Measurements from ENCODE around the gene PIK3CG. TPM values are rescaled to one million over a fixed set of nuclear protein-coding genes. Genes with fewer than 3 reads are reported as not detected.
"Not testable (repeated sequence)": the region's sequence is repeated elsewhere in the genome, so short reads cannot be mapped to it uniquely, and the experiment has no call there.

The PIK3CG gene
- total RNA-seq, 1 experiment from 2014 or later = 0.84 TPM

DNA sequence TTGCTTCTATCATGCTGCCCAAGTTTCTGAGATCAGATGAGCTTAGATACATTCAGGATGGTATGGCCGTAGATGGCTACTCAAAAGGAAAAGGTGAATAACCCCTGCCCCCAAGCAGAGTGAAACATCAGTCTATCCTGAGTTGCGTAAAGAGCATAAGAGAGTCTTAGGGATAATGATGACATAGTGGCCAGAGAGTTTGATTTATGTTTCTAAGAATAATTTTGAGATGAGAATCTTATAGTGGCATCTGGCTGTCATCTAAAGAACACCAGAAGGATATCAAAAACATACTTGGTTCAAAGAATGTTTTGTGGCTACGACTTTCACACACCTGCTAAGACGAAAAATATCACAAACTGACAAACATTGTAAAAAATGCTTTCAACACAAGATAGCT is 20.6 kb downstream of the PIK3CG start:
- H3K27ac ChIP-seq = no peak overlapping the region
- no peak for DNase-seq (ENCODE audit: low read depth in 1 of 2, low spot score in 2 of 2)
- H3K4me1 ChIP-seq (replicated peaks) = no peaks in the 10 kb centered on the region
- H3K36me3 ChIP-seq = no peaks in the 10 kb centered on the region
- H3K27me3 ChIP-seq (replicated peaks) = no peaks in the 10 kb centered on the region
- no peak overlapping the region for H3K4me3 ChIP-seq
- no peaks in the 10 kb centered on the region for H3K9me3 ChIP-seq (replicated peaks)

DNA sequence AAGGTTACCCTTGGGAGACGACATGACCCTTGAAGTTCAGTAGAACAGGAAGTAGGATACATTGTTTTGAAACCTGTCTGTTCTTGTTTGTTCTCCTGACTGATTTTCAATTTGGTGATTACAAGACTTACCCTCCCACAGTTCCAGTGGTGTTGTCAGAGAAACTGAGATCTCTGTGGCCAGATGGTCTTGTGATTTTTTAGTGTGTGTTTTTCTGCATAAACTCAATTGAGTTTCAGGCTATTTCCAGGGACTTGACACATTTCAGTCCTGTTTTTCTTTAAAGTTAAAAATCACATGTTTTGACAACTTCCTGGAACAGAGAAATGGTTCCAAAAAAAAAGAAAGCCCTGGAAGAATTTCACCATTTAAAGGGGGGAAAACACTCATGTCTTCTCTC is 22.3 kb downstream of the PIK3CG start:
- H3K36me3 ChIP-seq = no peaks in the 10 kb centered on the region
- H3K27me3 ChIP-seq (replicated peaks) = no peaks in the 10 kb centered on the region
- H3K4me3 ChIP-seq = no peak overlapping the region
- H3K4me1 ChIP-seq (replicated peaks) = no peaks in the 10 kb centered on the region
- no peaks in the 10 kb centered on the region for H3K9me3 ChIP-seq (replicated peaks)
- no peak for DNase-seq (ENCODE audit: low read depth in 1 of 2, low spot score in 2 of 2)
- no peak overlapping the region for H3K27ac ChIP-seq

DNA sequence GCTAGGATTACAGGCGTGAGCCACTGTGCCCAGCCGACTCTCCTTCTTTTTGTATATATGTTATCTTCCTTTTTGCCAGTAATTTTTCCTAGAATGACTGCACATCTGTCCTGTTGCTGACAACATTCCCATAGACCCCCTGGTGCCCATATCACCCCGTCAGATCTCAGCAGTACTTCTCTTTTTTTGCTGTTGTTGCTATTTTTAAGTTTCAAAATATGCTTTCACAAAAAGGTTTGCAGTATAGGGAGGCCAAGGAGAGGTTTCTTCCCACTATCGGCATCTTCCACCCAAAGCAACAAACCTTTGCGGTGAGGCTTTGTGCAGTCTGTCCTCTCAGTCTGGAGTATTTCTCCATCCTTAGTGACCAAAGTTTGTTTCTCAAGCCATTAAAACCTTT is 23.1 kb downstream of the PIK3CG start:
- Histone ChIP-seq H3K27ac (no peak overlapping the region), H3K27me3 (replicated peaks) (no peaks in the 10 kb centered on the region), H3K9me3 (replicated peaks) (no peaks in the 10 kb centered on the region), H3K4me1 (replicated peaks) (no peaks in the 10 kb centered on the region), H3K36me3 (no peaks in the 10 kb centered on the region), H3K4me3 (no peak overlapping the region)
- no peak for DNase-seq (ENCODE audit: low read depth in 1 of 2, low spot score in 2 of 2)

DNA sequence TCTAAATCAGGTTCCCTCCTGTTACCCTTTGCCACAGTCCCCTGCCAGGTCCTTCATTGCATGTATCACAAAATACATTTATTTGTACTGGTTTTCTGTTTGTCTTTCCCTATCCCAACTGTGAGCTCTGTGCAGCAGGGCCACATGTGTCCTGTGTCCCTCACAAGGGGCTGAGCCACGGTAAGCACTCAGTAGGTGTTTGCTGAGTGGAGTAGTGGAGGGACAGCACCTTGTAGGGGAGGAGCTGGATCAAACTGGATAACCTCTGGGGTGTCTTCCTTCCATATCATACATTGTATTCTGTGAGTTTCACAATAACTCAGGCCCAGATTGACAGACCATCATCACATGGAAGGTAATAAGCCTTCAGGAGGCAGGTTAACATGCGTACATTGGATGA is 25.9 kb downstream of the PIK3CG start:
- Histone ChIP-seq H3K36me3 (no peaks in the 10 kb centered on the region), H3K27ac (no peak overlapping the region), H3K9me3 (replicated peaks) (no peaks in the 10 kb centered on the region), H3K4me1 (replicated peaks) (no peaks in the 10 kb centered on the region), H3K27me3 (replicated peaks) (no peaks in the 10 kb centered on the region), H3K4me3 (no peak overlapping the region)
- DNase-seq (ENCODE audit: low read depth in 1 of 2, low spot score in 2 of 2) = no peak

DNA sequence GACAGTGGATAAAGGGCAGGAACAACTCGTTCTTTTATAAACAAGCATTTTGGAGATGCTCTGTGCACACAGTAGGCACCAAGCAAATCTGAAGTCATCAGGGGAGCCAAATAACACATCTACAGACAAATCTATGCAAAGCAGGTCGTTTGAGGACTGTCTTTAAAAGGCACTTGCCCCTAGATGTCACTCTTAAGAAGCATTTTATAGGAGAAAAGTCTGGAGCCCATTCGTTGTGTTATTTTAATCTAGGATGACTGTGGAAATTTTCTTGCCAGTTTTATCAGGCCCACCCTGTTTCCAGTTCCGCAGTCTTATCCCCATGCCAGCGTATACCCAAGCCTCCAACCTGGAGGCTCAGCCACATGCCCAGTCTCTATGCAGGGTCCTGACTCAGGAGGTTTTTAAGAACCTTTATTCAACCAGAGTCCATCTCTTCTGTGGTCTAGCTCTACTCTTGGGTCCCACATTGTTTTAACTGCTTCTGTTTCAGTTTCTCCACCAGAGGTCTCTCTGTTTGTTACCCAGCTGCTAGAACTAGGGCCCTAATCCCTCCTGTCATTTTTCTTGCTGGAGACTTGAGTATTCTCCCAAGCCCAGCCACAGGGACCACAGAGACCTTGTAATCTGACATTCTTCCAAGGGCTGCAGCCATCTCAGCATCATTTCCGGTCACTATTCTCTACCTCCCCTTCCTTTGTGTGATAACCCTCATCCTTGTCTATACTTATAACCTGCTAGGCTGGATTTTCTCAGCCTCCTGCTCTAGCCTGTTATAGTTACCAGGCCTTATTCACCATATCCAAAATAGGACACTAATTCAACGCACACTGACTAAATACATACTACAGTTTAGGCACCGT is 26.7 kb downstream of the PIK3CG start:
- Histone ChIP-seq H3K4me1 (replicated peaks) (no peaks in the 10 kb centered on the region), H3K4me3 (no peak overlapping the region), H3K36me3 (no peaks in the 10 kb centered on the region), H3K27ac (no peak overlapping the region), H3K27me3 (replicated peaks) (no peaks in the 10 kb centered on the region), H3K9me3 (replicated peaks) (no peaks in the 10 kb centered on the region)
- no peak for DNase-seq (ENCODE audit: low read depth in 1 of 2, low spot score in 2 of 2)

DNA sequence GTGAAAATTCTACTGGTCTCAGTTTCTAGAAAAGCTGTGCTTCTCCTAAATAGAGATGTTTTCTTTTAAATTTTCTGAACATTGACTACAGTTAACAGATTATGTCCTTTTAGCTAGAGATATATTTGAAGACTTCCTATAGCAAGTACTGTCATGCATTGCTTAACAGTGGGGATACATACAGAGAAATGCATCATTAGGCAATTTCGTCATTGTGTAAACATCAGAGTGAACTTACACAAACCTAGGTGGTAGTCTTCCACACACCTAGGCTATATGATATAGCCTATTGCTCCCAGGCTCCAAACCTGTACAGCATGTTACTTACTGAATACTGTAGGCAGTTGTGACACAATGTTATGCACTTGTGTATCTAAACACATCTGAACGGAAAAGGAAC is 28.5 kb downstream of the PIK3CG start:
- no peak overlapping the region for H3K27ac ChIP-seq
- no peaks in the 10 kb centered on the region for H3K4me1 ChIP-seq (replicated peaks)
- no peak for DNase-seq (ENCODE audit: low read depth in 1 of 2, low spot score in 2 of 2)
- no peak overlapping the region for H3K4me3 ChIP-seq
- H3K9me3 ChIP-seq (replicated peaks) = no peaks in the 10 kb centered on the region
- H3K36me3 ChIP-seq = no peaks in the 10 kb centered on the region
- H3K27me3 ChIP-seq (replicated peaks) = no peaks in the 10 kb centered on the region

DNA sequence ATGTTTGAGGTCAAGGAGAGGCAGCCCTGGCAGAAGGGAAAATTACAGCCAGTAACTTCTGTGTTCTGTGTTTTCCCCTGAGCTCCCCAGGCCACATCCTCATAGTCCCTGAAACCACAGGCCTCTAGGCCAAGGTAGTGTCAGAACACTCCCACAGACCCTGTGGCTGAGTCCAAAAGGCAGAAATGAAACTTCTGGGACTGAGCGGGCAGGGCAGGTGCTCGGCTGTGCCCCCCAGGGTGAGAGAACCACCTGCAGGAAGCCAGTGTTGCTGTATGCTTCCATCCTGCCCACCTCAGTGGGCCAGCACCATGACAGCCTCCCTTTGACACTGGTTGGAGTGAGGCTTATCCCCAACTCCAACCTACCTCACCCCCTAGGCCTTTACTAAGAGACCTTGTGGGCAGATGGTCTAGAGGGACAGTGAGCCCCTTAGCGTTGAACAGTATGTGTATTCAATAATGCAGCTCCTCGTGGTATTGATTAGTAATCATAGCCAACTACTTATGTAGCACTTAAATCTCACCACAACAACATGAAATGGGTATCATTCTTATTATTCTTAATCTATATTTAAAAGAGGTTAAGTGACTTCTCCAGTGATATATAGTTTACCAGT is 30.3 kb downstream of the PIK3CG start:
- no peaks in the 10 kb centered on the region for H3K9me3 ChIP-seq (replicated peaks)
- no peaks in the 10 kb centered on the region for H3K27me3 ChIP-seq (replicated peaks)
- H3K27ac ChIP-seq = no peak overlapping the region
- no peak overlapping the region for H3K4me3 ChIP-seq
- no peaks in the 10 kb centered on the region for H3K36me3 ChIP-seq
- DNase-seq (ENCODE audit: low read depth in 1 of 2, low spot score in 2 of 2) = no peak
- H3K4me1 ChIP-seq (replicated peaks) = no peaks in the 10 kb centered on the region

DNA sequence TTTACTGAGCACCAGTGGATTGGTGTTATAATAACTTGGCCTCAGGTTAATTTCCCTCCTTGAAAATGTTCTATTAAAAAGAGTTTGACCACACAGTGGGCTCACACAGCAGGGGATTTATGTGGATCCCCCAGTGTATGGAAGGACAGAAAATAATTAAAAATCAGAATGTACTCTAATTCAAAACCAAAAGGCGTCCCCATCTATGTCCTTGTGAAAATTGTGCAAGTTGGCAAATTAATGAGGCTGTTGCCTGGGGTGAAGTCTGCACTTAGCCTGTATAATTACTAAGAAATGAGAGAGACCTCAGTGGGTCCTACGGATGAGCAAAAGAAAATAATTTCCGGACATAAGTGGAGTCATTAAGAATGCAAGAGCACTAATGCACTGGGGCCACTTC is 31.1 kb downstream of the PIK3CG start:
- Histone ChIP-seq H3K27me3 (replicated peaks) (no peaks in the 10 kb centered on the region), H3K36me3 (no peaks in the 10 kb centered on the region), H3K4me3 (no peak overlapping the region), H3K9me3 (replicated peaks) (no peaks in the 10 kb centered on the region), H3K4me1 (replicated peaks) (no peaks in the 10 kb centered on the region), H3K27ac (no peak overlapping the region)
- no peak for DNase-seq (ENCODE audit: low read depth in 1 of 2, low spot score in 2 of 2)

DNA sequence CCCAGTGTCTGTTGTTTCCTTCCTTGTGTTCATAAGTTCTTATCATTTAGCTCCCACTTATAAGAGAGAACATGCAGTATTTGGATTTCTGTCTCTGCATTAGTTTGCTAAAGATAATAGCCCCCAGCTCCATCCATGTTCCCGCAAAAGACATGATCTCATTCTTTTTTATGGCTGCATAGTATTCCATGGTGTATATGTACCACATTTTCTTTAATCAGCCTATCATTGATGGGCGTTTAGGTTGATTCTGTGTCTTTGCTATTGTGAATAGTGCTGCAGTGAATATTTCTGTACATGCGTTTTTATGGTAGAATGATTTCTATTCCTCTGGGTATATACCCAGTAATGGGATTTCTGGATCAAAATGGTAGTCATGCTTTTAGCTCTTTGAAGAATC is 32.5 kb downstream of the PIK3CG start:
- H3K4me3 ChIP-seq; H3K9me3 ChIP-seq (replicated peaks); DNase-seq (ENCODE audit: low read depth in 1 of 2, low spot score in 2 of 2); H3K36me3 ChIP-seq; H3K27me3 ChIP-seq (replicated peaks); H3K4me1 ChIP-seq (replicated peaks); H3K27ac ChIP-seq: not testable (repeated sequence)

DNA sequence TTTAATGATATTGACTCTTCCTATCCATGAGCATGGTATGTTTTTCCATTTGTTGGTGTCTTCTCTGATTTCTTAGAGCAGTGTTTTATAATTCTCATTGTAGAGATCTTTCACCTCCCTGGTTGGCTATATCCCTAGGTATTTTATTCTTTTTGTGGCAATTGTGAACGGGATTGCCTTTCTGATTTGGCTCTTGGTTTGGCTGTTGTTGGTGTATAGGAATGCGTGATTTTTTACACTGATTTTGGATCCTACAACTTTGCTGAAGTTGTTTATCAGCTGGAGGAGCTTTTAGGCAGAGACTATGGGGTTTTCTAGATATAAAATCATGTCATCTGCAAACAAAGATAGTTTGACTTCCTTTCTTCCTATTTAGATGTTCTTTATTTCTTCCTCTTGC is 33.9 kb downstream of the PIK3CG start:
- H3K27ac ChIP-seq; H3K4me1 ChIP-seq (replicated peaks); H3K27me3 ChIP-seq (replicated peaks); H3K9me3 ChIP-seq (replicated peaks); H3K4me3 ChIP-seq; DNase-seq (ENCODE audit: low read depth in 1 of 2, low spot score in 2 of 2); H3K36me3 ChIP-seq: not testable (repeated sequence)

DNA sequence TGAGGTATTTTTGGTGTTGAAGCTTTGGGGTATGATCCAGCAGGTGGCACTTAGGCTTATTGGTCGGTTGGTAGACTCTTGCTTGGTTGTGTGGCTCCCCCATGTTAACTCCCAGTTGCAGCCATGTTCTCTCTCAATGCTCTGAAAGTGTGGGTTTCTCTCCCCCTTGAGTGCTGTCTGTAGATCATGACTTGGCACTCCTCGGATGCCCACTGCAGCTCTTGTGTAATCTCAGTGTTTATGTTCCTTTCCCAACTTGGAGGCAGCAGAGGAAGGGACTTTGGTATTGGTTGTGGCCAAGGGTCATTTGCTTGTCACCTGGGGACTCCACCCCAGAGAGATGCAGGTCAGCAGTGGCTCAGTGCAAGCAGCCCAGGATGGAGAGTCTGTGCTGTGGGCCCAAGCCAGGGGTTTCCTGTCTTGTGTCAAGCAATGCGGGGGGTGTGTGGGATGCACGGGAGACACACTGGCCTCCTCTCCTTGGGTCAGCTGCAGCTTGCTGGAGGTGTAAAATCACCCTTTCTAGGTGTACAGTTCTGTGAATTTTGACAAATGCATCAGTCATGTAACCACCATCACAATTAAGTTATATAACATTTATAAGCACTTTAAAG is 36.9 kb downstream of the PIK3CG start:
- H3K9me3 ChIP-seq (replicated peaks) = no peaks in the 10 kb centered on the region
- DNase-seq (ENCODE audit: low read depth in 1 of 2, low spot score in 2 of 2) = no peak
- no peaks in the 10 kb centered on the region for H3K27me3 ChIP-seq (replicated peaks)
- H3K36me3 ChIP-seq = no peaks in the 10 kb centered on the region
- H3K4me3 ChIP-seq = no peak overlapping the region
- H3K4me1 ChIP-seq (replicated peaks) = no peaks in the 10 kb centered on the region
- no peak overlapping the region for H3K27ac ChIP-seq

DNA sequence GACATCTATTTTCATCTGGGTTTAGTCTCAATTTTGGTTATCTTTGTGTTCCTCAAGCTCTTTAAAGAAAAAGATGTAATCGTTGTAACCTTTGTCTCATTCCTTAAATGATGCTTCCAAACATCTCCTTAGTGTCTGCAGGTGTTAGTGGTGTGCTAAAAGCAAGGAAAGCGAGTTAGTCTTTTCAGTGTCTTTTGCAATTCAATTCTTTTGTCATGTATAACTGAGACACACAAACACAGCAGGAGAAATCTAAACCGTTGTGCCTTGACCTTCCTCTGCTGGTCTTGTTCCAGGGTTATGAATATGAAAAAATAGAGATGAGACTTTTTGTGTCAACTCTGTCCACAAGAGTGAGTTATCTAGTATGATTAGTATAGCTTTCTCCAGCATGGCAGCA is 40.7 kb downstream of the PIK3CG start:
- H3K27me3 ChIP-seq (replicated peaks) = no peaks in the 10 kb centered on the region
- no peak for DNase-seq (ENCODE audit: low read depth in 1 of 2, low spot score in 2 of 2)
- H3K36me3 ChIP-seq = no peaks in the 10 kb centered on the region
- H3K4me3 ChIP-seq = no peak overlapping the region
- H3K9me3 ChIP-seq (replicated peaks) = no peaks in the 10 kb centered on the region
- no peak overlapping the region for H3K27ac ChIP-seq
- H3K4me1 ChIP-seq (replicated peaks) = no peaks in the 10 kb centered on the region

DNA sequence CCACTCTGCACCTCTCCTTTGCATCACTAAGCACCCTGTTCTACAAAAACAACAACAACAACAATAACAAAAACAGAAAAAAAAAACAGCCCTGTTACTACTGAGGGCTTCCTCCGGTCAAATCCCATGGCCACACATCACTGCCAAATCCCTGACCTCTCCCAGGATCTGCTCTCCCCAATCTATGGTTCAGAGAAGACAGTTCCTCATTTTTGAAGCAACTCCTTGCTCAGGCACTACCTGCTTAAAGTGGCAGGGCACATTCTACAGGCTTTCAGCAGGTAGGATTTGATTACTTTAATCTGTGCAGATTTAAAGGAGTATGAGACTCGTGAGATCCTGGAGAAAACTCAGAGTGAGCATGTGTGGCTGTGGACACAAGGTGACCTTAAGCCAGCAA is 46.9 kb downstream of the PIK3CG start:
- H3K27me3 ChIP-seq (replicated peaks) = no peaks in the 10 kb centered on the region
- no peaks in the 10 kb centered on the region for H3K4me1 ChIP-seq (replicated peaks)
- H3K36me3 ChIP-seq = no peaks in the 10 kb centered on the region
- no peaks in the 10 kb centered on the region for H3K9me3 ChIP-seq (replicated peaks)
- H3K4me3 ChIP-seq = no peak overlapping the region
- H3K27ac ChIP-seq = no peak overlapping the region
- DNase-seq (ENCODE audit: low read depth in 1 of 2, low spot score in 2 of 2) = no peak

DNA sequence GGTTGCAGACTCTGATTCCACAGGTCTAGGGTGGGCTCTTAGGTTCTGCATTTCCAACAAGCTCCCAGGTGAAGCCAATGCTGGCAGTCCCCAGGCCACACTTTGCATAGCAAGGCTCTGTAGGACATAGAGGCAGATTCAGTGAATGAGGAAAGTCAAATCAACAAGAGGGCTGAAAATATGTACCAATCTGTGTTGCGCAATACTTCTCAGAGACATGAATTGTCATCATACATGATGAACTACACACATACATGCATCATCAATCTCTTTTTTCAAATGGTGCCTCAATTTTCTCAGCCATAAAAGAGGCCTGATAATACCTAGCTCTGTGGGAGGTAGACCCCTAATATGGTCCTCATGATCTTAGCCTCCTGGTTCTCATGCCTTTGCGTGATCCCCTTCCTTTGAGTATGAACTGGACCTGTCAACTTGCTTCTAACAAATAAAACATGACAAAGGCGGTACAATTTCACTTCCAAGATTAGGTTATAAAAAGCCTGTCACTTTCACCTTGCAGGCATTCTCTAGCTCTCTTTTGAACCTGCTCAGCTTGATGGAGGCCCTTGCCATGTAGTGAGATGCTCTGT is 49.0 kb downstream of the PIK3CG start:
- no peaks in the 10 kb centered on the region for H3K27me3 ChIP-seq (replicated peaks)
- H3K27ac ChIP-seq = no peak overlapping the region
- no peak overlapping the region for H3K4me3 ChIP-seq
- H3K9me3 ChIP-seq (replicated peaks) = no peaks in the 10 kb centered on the region
- no peaks in the 10 kb centered on the region for H3K4me1 ChIP-seq (replicated peaks)
- no peaks in the 10 kb centered on the region for H3K36me3 ChIP-seq
- DNase-seq (ENCODE audit: low read depth in 1 of 2, low spot score in 2 of 2) = no peak
